NCI-H345 (cell line): ENCODE measurements around the gene TMEM132D.

ENCODE experiments used
- DNase-seq: peaks from one replicate; lab custom pipeline; 2025; lab: John Stamatoyannopoulos, UW

TMEM132D gene

GRCh38 chr12:129101816-129102215, 802.0 kb downstream of the TMEM132D start:
- DNase-seq = peak; percentile 29

- peak; percentile 64 for DNase-seq
Observed at GRCh38 chr12:129101404-129101803, 802.4 kb downstream of the TMEM132D start.

DNA sequence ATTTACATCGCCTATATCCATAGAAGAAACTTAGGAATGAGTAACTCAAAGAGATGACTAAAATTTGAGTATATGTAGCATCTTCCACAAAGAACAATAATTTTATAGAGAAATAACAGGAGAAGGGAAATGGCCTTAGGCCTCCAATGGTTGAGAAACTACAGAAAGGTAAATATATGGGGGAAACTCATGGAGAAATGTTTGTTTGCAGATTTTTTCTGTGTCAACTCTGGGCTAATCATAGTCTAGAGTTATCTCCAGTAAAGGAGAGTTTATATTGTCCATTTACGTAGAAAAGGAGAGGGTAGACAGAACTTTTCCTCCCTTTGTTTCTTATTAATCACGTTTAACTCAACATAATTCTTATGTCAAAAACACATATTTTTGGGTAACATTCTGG, 806.4 kb downstream of the TMEM132D start:
- no peak for DNase-seq

DNA sequence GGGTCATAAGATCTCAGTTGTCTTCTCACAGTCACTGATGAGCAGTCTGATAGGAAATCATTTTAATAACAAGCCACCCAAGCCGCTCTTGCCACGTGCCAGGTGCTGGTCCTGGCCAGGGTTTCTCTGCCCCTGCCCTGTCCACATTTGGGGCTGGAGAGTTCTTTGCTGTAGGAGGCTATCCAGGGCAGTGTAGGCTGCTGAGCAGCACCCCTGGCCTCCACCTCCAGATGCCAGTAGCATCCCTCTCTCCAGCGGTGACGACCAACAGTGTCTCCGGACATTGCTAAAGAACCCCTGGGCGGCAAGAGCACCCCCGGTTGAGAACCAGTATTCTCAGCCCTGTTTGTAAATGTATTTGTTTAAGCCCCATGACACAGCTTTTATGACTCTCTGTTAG, 806.9 kb downstream of the TMEM132D start:
- peak; percentile 58 for DNase-seq

- no peak for DNase-seq
Observed at GRCh38 chr12:129096184-129096583, 807.6 kb downstream of the TMEM132D start.

GRCh38 chr12:129089576-129089975, 814.2 kb downstream of the TMEM132D start:
- no peak for DNase-seq

GRCh38 chr12:129084875-129085826, 818.7 kb downstream of the TMEM132D start:
- DNase-seq = no peak

DNA sequence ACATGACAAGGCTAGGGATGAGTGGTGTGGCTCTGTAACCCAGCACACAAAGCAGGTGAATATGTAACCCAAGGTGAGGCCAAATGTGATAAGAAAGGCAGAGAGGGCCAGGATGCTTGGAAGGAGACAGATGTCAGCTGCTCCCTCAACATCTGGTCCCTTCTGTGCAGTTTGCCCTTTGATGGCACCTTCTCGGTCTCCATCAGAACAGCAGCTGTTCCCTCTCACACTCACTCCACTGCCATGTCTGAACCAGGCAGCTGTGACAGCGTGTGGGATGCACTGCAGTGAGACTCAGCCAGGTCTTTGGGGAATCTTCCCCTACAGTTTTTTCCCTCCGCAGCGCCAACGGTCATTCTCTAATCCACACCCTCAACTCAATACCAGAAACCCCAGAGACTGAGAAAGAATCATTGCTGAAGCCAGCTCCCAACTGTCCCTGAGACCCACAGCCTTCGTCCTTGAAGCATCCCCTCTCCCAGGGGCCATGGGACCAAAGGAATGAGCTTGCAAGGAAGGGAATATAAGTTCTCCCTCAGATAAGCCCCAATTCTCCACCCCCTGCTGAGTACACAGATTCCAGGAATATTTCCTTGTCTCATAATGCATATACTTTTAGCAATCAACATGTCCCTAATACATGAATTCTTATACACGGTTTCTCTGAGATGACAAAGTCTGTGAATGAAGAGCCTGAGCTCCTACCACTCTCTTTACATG, 820.5 kb downstream of the TMEM132D start:
- DNase-seq = no peak

- DNase-seq = no peak
Observed at GRCh38 chr12:129082441-129082840, 821.4 kb downstream of the TMEM132D start.

- no peak for DNase-seq
Observed at GRCh38 chr12:129081755-129082250, 822.0 kb downstream of the TMEM132D start.

DNA sequence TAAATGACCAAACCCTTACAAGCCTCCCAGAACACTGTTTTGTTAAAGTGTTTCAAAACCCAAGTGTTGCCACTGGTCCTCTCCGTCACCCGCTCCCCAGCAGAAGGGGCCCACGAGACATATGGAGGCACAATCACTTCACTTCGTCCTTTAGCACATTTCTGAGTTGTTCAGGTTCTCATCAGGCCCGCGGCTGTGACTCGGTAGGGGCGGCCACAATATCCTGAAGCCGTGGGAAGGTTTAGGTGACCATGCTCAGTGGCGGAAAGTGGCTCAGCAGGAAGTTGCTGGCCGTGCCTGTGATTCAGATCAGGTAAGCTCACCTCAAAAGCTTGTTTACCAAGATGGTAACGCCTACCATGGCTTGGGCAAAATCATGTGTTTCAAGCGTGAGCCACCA, 823.0 kb downstream of the TMEM132D start:
- no peak for DNase-seq

DNA sequence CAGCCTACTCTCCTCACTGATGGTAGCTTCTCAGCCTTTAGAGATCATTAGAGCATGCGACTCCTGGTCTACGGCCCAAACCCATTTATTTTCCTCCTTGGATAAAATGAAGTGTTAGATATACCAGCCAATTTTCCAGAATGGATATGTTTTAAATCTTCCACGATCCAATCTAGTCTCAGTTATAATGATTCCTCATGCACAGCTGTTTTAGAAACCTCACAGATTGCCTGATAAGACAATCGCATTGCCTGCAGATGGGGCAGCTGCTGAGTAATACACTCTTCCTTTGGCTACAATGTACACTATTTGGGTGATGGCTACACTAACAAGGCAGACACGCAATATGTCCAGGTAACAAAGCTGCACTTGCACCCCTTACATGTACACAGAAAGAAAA, 823.4 kb downstream of the TMEM132D start:
- no peak for DNase-seq

DNA sequence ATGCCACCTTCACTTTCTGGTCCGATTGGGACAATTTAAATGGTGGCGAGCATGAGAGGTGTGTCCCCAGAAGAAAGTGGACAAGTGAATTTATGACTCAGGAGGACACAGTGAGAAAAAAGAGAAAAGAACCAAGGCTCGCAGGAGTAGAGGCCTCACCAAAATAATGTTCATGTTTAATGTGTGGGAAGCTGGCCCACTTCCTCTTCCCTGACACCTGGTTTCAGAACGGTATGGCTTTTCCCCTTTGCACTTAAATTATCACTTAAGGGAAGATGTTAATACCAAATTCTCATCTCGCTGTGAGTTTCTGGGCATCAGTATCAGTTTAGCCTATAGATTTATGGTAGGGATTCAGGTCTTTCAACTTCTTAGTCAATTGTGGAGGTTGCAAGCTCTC, 824.1 kb downstream of the TMEM132D start:
- no peak for DNase-seq

GRCh38 chr12:129076441-129077320, 827.1 kb downstream of the TMEM132D start:
- peak; percentile 20 for DNase-seq

DNA sequence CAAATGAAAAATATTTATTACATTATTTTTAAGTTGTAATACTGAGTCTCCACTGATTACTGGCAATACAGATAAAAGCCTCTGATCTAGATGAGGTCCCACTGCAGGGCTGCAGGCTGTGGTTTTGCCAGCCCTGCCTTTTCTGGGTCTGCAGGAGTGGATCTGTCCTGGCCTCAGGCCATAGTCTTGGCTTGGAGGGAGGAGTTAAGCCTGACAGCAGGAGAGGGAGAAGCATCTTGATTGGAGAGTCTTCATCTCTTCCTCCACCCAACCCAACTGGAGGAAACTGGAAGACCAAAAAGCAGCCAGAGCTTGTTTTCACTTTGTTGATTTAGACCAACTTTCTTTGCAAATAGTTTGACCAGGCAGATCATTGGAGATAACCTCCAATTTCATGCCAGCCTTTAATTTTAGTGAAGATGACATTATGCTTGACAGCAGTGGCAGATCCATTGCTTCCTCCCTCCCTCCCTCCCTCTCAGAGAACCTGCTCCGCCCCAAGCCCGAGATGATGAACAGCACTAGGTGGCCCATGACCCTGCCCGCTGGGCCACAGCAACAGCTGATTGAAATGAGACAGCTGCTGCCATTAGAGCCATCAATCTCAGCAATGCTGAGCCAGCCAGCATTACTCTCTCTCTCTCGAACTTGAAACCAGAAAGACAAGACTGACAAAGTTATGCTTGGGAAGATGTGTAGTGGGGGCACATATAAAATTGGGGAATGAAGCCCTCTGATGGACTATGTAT, 828.2 kb downstream of the TMEM132D start:
- peak; percentile 40 for DNase-seq

DNA sequence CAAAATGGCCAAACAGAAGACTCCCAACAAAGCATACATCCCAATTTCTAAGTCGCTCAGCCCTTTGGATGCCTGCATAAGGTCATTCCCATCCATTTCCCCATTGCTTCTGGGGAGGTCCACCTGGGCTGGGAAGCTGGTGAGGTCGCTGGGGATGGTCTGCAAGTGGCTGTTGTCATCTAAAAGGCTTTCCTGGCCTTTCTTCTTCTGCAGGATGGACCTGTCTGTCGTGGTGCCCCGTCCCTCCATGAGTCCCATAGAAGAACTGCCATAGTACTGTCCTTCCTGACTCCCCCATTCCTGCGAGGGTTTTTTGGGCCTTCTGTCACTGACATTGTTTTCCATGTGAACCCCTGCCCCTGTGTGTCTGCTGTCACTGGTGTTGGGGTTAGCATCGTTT, 829.4 kb downstream of the TMEM132D start:
- DNase-seq = no peak

DNA sequence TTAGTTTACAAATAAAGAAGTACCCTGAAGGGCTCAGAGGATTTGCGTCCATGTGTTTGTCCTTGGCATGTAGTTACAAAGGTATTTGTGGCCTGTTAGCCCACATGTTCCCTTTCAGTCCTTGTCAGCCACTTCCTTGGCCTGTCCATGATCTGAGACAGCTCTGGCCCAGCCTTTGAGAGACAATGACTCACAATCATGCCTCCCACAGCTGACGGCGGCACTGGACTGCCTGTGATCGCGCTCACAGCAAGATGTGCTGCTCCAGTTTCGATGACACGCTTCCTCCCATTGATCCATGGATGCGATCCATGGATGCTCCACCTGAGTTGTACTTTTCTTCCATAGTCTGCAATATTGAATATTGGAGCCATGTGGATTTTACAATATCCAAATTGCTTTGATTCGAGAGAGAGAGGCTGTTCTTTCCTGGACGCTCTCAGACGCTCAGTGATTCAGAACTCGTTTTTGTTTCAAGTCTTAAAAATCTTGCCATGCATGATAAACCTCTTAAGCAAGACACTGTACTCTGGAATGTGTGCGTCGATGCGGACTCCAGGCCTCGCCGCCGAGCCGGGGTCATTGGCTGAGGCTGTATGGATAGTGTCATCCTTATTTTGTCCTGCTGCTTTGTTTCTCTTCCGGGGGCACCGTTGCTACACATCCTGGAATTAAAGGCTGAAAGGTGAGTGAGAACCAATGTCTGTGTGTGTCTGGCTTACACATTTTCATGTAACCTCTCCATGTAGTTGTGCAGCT, 830.5 kb downstream of the TMEM132D start:
- DNase-seq = no peak

GRCh38 chr12:129071362-129071761, 832.5 kb downstream of the TMEM132D start:
- peak; percentile 88 for DNase-seq

GRCh38 chr12:129069886-129070285, 833.9 kb downstream of the TMEM132D start:
- no peak for DNase-seq

GRCh38 chr12:129068684-129069083, 835.1 kb downstream of the TMEM132D start:
- DNase-seq = no peak
